ENCODE measurements around the gene TAPT1. TPM values are rescaled to one million over a fixed set of nuclear protein-coding genes. Genes with fewer than 3 reads are reported as not detected.

TAPT1 gene
- total RNA-seq, 1 experiment from 2014 or later: 13.8 TPM

DNA sequence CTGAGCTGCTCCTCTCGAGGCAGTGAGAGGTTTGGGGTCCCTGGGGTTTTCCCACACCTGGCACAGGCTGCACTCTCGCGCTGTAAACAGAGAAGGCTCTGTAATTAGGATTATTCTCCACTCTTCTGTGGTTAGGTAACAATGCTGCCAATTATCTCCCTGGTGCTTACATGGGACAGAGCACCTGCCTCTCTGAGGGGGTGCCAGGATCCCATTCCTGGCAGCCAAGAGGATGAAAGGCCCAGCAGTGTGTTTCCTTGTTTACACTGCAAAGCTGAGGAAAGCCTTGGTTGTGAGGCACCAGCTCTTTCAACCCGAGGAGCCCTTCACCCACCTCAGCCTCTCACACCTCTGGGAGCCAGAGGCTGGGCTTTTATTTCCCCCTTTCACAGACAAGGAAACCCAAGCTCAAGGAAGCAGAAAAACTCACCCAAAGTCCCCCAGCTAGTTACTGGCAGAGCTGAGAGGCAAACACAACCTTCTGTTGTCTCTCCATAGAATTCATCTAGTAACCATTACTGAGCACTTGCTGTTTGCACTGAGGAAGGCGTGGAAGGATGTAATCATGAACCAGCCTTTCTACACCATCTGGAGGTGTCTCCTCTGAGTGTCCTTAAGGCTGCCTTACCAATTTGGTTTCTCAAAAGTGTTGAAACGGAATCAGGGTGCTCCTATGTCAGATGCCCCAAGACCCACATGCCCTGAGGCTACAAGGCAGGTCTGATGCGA is 102.8 kb downstream of the TAPT1 start:
- no peaks in the 10 kb centered on the region for H3F3A ChIP-seq (ENCODE audit: insufficient read depth, low read depth)
- H3K79me2 ChIP-seq (ENCODE audit: low read depth): no peaks in the 10 kb centered on the region
- H4K20me1 ChIP-seq (ENCODE audit: insufficient read depth): no peaks in the 10 kb centered on the region
- no peak overlapping the region for H3K4me3 ChIP-seq
- ChIA-PET CTCF (no interaction called here), POLR2A (ENCODE audit: unreplicated experiment) (no interaction called here)
- intact Hi-C loops (cut with micrococcal nuclease; ENCODE audit: unreplicated experiment): no loop called here
- no peaks in the 10 kb centered on the region for H3K9me2 ChIP-seq (ENCODE audit: insufficient read depth)
- no peak overlapping the region for H3K4me2 ChIP-seq
- TF ChIP-seq EZH2 (IDR thresholded peaks at IDR 0.05; ENCODE audit: low read depth): no peak
- H3K27ac ChIP-seq: no peak overlapping the region
- no peak for DNase-seq
- H3K27me3 ChIP-seq (ENCODE audit: insufficient read depth, low read depth): no peaks in the 10 kb centered on the region
- BruUV-seq (replicated peaks): no TSS peak
- no peaks in the 10 kb centered on the region for H3K9me3 ChIP-seq (ENCODE audit: insufficient read depth, low read depth)
- H3K4me1 ChIP-seq (replicated peaks; ENCODE audit: insufficient read depth): no peaks in the 10 kb centered on the region
- no peak overlapping the region for H2AFZ ChIP-seq
- H3K36me3 ChIP-seq (ENCODE audit: low read depth): no peaks in the 10 kb centered on the region

- no peaks in the 10 kb centered on the region for H3F3A ChIP-seq (ENCODE audit: insufficient read depth, low read depth)
- H4K20me1 ChIP-seq (ENCODE audit: insufficient read depth): no peaks in the 10 kb centered on the region
- H3K27me3 ChIP-seq (ENCODE audit: insufficient read depth, low read depth): no peaks in the 10 kb centered on the region
- no peak overlapping the region for H3K4me2 ChIP-seq
- no peaks in the 10 kb centered on the region for H3K4me1 ChIP-seq (replicated peaks; ENCODE audit: insufficient read depth)
- H3K79me2 ChIP-seq (ENCODE audit: low read depth): no peaks in the 10 kb centered on the region
- no peak for TF ChIP-seq CTCF (conservative IDR thresholded peaks at IDR 0.05)
- no peak overlapping the region for H2AFZ ChIP-seq
- H3K36me3 ChIP-seq (ENCODE audit: low read depth): no peaks in the 10 kb centered on the region
- POLR2A ChIA-PET (ENCODE audit: unreplicated experiment): no interaction called here
- BruUV-seq (replicated peaks): no TSS peak
- CTCF ChIA-PET: no interaction called here
- no peaks in the 10 kb centered on the region for H3K9me2 ChIP-seq (ENCODE audit: insufficient read depth)
- intact Hi-C loops (cut with micrococcal nuclease; ENCODE audit: unreplicated experiment): no loop called here
- no peak overlapping the region for H3K4me3 ChIP-seq
- DNase-seq: no peak
- H3K9me3 ChIP-seq (ENCODE audit: insufficient read depth, low read depth): no peaks in the 10 kb centered on the region
- H3K27ac ChIP-seq: no peak overlapping the region
Measured at GRCh38 chr4:16122784-16123183, 103.5 kb downstream of the TAPT1 start.

DNA sequence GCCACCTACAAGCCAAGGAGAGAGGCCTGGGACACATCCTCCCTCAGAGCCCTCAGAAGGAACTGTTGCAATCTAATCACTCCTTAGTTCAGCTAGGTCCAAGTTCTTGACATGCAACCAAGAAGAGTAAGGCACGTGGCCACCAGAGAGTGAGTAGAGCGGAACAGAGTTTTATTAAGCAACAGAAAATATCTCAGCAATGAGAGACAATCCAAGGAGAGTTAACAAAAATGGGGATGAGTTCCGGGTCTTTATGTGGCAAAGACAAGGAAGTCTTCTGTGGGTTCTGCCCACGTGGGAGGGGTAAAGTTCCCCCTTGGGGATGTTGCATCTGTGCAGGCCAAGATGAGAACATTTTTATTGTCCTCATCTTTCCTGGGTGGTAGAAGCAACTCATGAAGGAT is 104.0 kb downstream of the TAPT1 start:
- Histone ChIP-seq H2AFZ (no peak overlapping the region), H3F3A (ENCODE audit: insufficient read depth, low read depth) (no peaks in the 10 kb centered on the region), H3K9me2 (ENCODE audit: insufficient read depth) (no peaks in the 10 kb centered on the region), H3K4me2 (no peak overlapping the region), H3K4me1 (replicated peaks; ENCODE audit: insufficient read depth) (no peaks in the 10 kb centered on the region), H4K20me1 (ENCODE audit: insufficient read depth) (no peaks in the 10 kb centered on the region), H3K9me3 (ENCODE audit: insufficient read depth, low read depth) (no peaks in the 10 kb centered on the region), H3K36me3 (ENCODE audit: low read depth) (no peaks in the 10 kb centered on the region), H3K79me2 (ENCODE audit: low read depth) (no peaks in the 10 kb centered on the region), H3K4me3 (no peak overlapping the region), H3K27me3 (ENCODE audit: insufficient read depth, low read depth) (no peaks in the 10 kb centered on the region), H3K27ac (no peak overlapping the region)
- POLR2A ChIA-PET (ENCODE audit: unreplicated experiment): no interaction called here
- TF ChIP-seq CTCF (conservative IDR thresholded peaks at IDR 0.05) (no peak), EZH2 (IDR thresholded peaks at IDR 0.05; ENCODE audit: low read depth) (no peak)
- no peak for DNase-seq
- intact Hi-C loops (cut with micrococcal nuclease; ENCODE audit: unreplicated experiment): no loop called here
- CTCF ChIA-PET: no interaction called here
- BruUV-seq (replicated peaks): no TSS peak

GRCh38 chr4:16120720-16121119 is 105.6 kb downstream of the TAPT1 start:
- H4K20me1 ChIP-seq (ENCODE audit: insufficient read depth): no peaks in the 10 kb centered on the region
- H3K27me3 ChIP-seq (ENCODE audit: insufficient read depth, low read depth): no peaks in the 10 kb centered on the region
- TF ChIP-seq CTCF (conservative IDR thresholded peaks at IDR 0.05) (no peak), EZH2 (IDR thresholded peaks at IDR 0.05; ENCODE audit: low read depth) (no peak)
- no peak overlapping the region for H2AFZ ChIP-seq
- H3K4me3 ChIP-seq: no peak overlapping the region
- no peak for DNase-seq
- no peaks in the 10 kb centered on the region for H3K79me2 ChIP-seq (ENCODE audit: low read depth)
- H3K9me2 ChIP-seq (ENCODE audit: insufficient read depth): no peaks in the 10 kb centered on the region
- no peaks in the 10 kb centered on the region for H3F3A ChIP-seq (ENCODE audit: insufficient read depth, low read depth)
- BruUV-seq (replicated peaks): no TSS peak
- intact Hi-C loops (cut with micrococcal nuclease; ENCODE audit: unreplicated experiment): no loop called here
- H3K36me3 ChIP-seq (ENCODE audit: low read depth): no peaks in the 10 kb centered on the region
- H3K9me3 ChIP-seq (ENCODE audit: insufficient read depth, low read depth): no peaks in the 10 kb centered on the region
- no peak overlapping the region for H3K4me2 ChIP-seq
- CTCF ChIA-PET: no interaction called here
- no peaks in the 10 kb centered on the region for H3K4me1 ChIP-seq (replicated peaks; ENCODE audit: insufficient read depth)
- POLR2A ChIA-PET (ENCODE audit: unreplicated experiment): no interaction called here
- H3K27ac ChIP-seq: no peak overlapping the region

Data from PC-9 (cell line).